GM19035 (cell line): ENCODE measurements around the gene MICAL1.
"Not testable (repeated sequence)": the region's sequence is repeated elsewhere in the genome, so short reads cannot be mapped to it uniquely, and the experiment has no call there.

Experiments
- ATAC-seq: cut with Tn5 transposase; IDR thresholded peaks from one replicate; pipeline ENCODE4 v1.9.1; 2021; ENCODE audit not compliant: unreplicated experiment

MICAL1 gene

GRCh38 chr6:109477184-109477583 is 21.6 kb upstream of the MICAL1 start:
- no peak for ATAC-seq

GRCh38 chr6:109475625-109476024 is 20.1 kb upstream of the MICAL1 start:
- no peak for ATAC-seq

- no peak for ATAC-seq
Observed at GRCh38 chr6:109474995-109475394, 19.4 kb upstream of the MICAL1 start.

- ATAC-seq, result no peak
Observed at GRCh38 chr6:109473120-109473519, 17.5 kb upstream of the MICAL1 start.

GRCh38 chr6:109472132-109472995 is 16.8 kb upstream of the MICAL1 start:
- no peak for ATAC-seq

GRCh38 chr6:109471105-109471810 is 15.7 kb upstream of the MICAL1 start:
- no peak for ATAC-seq

GRCh38 chr6:109469591-109470189 is 14.1 kb upstream of the MICAL1 start:
- ATAC-seq, result no peak

GRCh38 chr6:109467696-109468095 is 12.1 kb upstream of the MICAL1 start:
- ATAC-seq, result no peak

- no peak for ATAC-seq
Observed at GRCh38 chr6:109466212-109466923, 10.8 kb upstream of the MICAL1 start.

- no peak for ATAC-seq
Observed at GRCh38 chr6:109465772-109466171, 10.2 kb upstream of the MICAL1 start.

GRCh38 chr6:109461733-109462526 is 6.4 kb upstream of the MICAL1 start:
- ATAC-seq, result no peak

- not testable (repeated sequence) for ATAC-seq
Observed at GRCh38 chr6:109461205-109461604, 5.6 kb upstream of the MICAL1 start.

GRCh38 chr6:109460161-109460829 is 4.7 kb upstream of the MICAL1 start:
- no peak for ATAC-seq

GRCh38 chr6:109458774-109459531 is 3.4 kb upstream of the MICAL1 start:
- no peak for ATAC-seq

- ATAC-seq, result no peak
Observed at GRCh38 chr6:109457562-109457996, 2.0 kb upstream of the MICAL1 start.

GRCh38 chr6:109456710-109457561 is 1.4 kb upstream of the MICAL1 start:
- no peak for ATAC-seq

GRCh38 chr6:109456111-109456583 is 575 bp upstream of the MICAL1 start:
- peak; percentile 5 for ATAC-seq
